GM12878 (cell line): ENCODE results near the gene KNTC1. TPM values are rescaled to one million over a fixed set of nuclear protein-coding genes. Genes with fewer than 3 reads are reported as not detected.
A peak's percentile ranks its signal among the peaks of the same experiment; 100 is the strongest.

Source experiments
- ATAC-seq: fragments of 200-7000 bp; cut with Tn5 transposase; 3 replicates; pipeline ENCODE4 v1.9.1; 2020; ENCODE audit warnings: mild to moderate bottlenecking, moderate library complexity
- BruUV-seq: library from RNA; stranded (reverse); fragments of 400-500 nt; replicated peaks from 2 replicates; lab custom pipeline; 2021; lab: Mats Ljungman, UMichigan
- CTCF ChIA-PET: fragments of 300-600 bp; sonication (Branson Sonifier 250); formaldehyde crosslinking; extraction: SDS; loops from one replicate; lab custom pipeline; 2021; ENCODE audit warnings: inconsistent platforms; lab: Yijun Ruan, JAX
- POLR2A ChIA-PET: fragments of 350-600 bp; formaldehyde crosslinking; extraction: SDS; loops from one replicate; lab custom pipeline; 2021; ENCODE audit warnings: inconsistent platforms; lab: Charles Lee
- RAD21 ChIA-PET: fragments of 300-600 bp; sonication (Branson Sonifier 250); formaldehyde crosslinking; loops from one replicate; lab custom pipeline; 2023; ENCODE audit warnings: antibody characterized with exemption; ENCODE audit not compliant: unreplicated experiment; lab: Charles Lee
- SMC1A ChIA-PET: fragments of 300-600 bp; sonication (Branson Sonifier 250); formaldehyde crosslinking; loops from one replicate; lab custom pipeline; 2023; ENCODE audit not compliant: unreplicated experiment, uncharacterized antibody; lab: Charles Lee
- DNase-seq: peaks from one replicate; pipeline ENCODE4 v3.0.0-alpha.2; 2011; ENCODE audit warnings: low read depth, low spot score
- FAIRE-seq: peaks from 3 replicates; lab custom pipeline; 2011; peaks lifted over from hg19 to GRCh38; lab: Jason Lieb, UNC
- H2AFZ ChIP-seq: 2 replicates; pipeline ENCODE4 v1.6.0; 2011; ENCODE audit warnings: low read depth, low read length, control low read depth; ENCODE audit not compliant: control insufficient read depth
- H3K27ac ChIP-seq: 2 replicates; pipeline ENCODE4 v1.5.1; 2011; ENCODE audit warnings: control low read depth; ENCODE audit not compliant: control insufficient read depth, insufficient read depth
- H3K27me3 ChIP-seq, 2 experiments: replicated peaks in 1 of 2; 2 replicates each; pipeline versions ENCODE4 v1.6.0 to v1.6.1; 2011; ENCODE audit warnings: low read length in 1 of 2; ENCODE audit not compliant: control insufficient read depth in 2 of 2, insufficient read depth in 2 of 2
- H3K36me3 ChIP-seq, 2 experiments: 2 replicates each; pipeline ENCODE4 v1.5.1; 2011; ENCODE audit warnings: low read length in 1 of 2; ENCODE audit not compliant: control insufficient read depth in 2 of 2, insufficient read depth in 2 of 2
- H3K4me1 ChIP-seq: 2 replicates; pipeline ENCODE4 v1.6.1; 2011; ENCODE audit warnings: mild to moderate bottlenecking, low read length, moderate library complexity, mixed read lengths; ENCODE audit not compliant: control insufficient read depth, insufficient read depth
- H3K4me2 ChIP-seq: 2 replicates; pipeline ENCODE4 v1.6.0; 2011; ENCODE audit warnings: control low read depth; ENCODE audit not compliant: control insufficient read depth, insufficient read depth
- H3K4me3 ChIP-seq: fragments of 200-600 bp; sonication (generic); 2 replicates; pipeline ENCODE4 v1.5.1; 2016
- H3K79me2 ChIP-seq: 2 replicates; pipeline ENCODE4 v1.6.0; 2011; ENCODE audit warnings: low read length; ENCODE audit not compliant: control insufficient read depth, insufficient read depth
- H3K9ac ChIP-seq: 2 replicates; pipeline ENCODE4 v1.8.0; 2011; ENCODE audit warnings: low read length, control low read depth, mixed read lengths; ENCODE audit not compliant: control insufficient read depth, insufficient read depth
- H3K9me3 ChIP-seq: replicated peaks from 3 replicates; pipeline ENCODE4 v1.5.1; 2011; ENCODE audit warnings: mild to moderate bottlenecking, low read length; ENCODE audit not compliant: control insufficient read depth, insufficient read depth
- H4K20me1 ChIP-seq: 2 replicates; pipeline ENCODE4 v1.6.0; 2011; ENCODE audit not compliant: control insufficient read depth, insufficient read depth
- CBFB ChIP-seq: IDR thresholded peaks from 2 replicates; pipeline ENCODE4 v1.6.1; 2016; ENCODE audit warnings: antibody characterized with exemption, low read depth
- E2F4 ChIP-seq: IDR thresholded peaks from 2 replicates; pipeline ENCODE4 v1.6.1; 2012; ENCODE audit warnings: low read depth, low read length, improper control_type of control experiment
- FOXM1 ChIP-seq: IDR thresholded peaks from 2 replicates; pipeline ENCODE4 v1.6.1; 2012; ENCODE audit warnings: low read depth, mild to moderate bottlenecking, inconsistent platforms, low read length, moderate library complexity
- NFYB ChIP-seq: IDR thresholded peaks from 2 replicates; pipeline ENCODE4 v1.6.1; 2011; ENCODE audit warnings: low read depth, mild to moderate bottlenecking, low read length, improper control_type of control experiment, moderate library complexity; ENCODE audit not compliant: insufficient read depth
- POLR2AphosphoS5 ChIP-seq: IDR thresholded peaks from 2 replicates; pipeline ENCODE4 v1.6.1; 2011; ENCODE audit warnings: mild to moderate bottlenecking, low read length, inconsistent platforms
- WGBS: methylation state at CpG from one replicate; pipeline ENCODE4 v1.1.6; 2016; ENCODE audit warnings: low lambda C conversion rate; ENCODE audit not compliant: insufficient replicate concordance, insufficient coverage; ENCODE audit errors: missing lambda C conversion rate; 5-methylcytosine and 5-hydroxymethylcytosine counted together
- in situ Hi-C: fragments of 300-500 bp; cut with MboI; formaldehyde crosslinking; loops from 9 replicates; pipeline ENCODE4 v1.14.3; 2018; ENCODE audit warnings: mixed read lengths
- intact Hi-C: fragments of 100-400 bp; cut with micrococcal nuclease; formaldehyde crosslinking; loops from one replicate; pipeline ENCODE4 v1.14.2; 2022; ENCODE audit not compliant: unreplicated experiment
- polyA plus RNA-seq, 11 experiments: library from polyadenylated mRNA; depleted of rRNA in 4 of 11; unstranded in 6 of 11; stranded (reverse) in 5 of 11; fragments of >200 nt; fragmentation: Nextera tagmentation in 4 of 11; fragmentation: Illumina TruSeq in 1 of 11; extraction: Ambion mirVana in 4 of 11; extraction: Trizol in 1 of 11; gene quantifications; 1 replicate in 1 of 11; 2 replicates in 10 of 11; pipeline versions ENCODE4 v1.2.1 to v1.2.3, GENCODE V29; 2011 to 2016; ENCODE audit warnings: inconsistent platforms in 2 of 11, missing spikeins in 2 of 11, low read depth in 1 of 11
- total RNA-seq, 4 experiments: library from RNA; depleted of rRNA in 3 of 4; stranded (reverse); fragments of >200 nt in 3 of 4; fragmentation: Illumina TruSeq in 1 of 4; extraction: Trizol in 1 of 4; gene quantifications; 2 replicates each; pipeline versions ENCODE4 v1.2.1 to v1.2.3, GENCODE V29; 2013 to 2021

KNTC1 gene
- total and polyA plus RNA-seq, 10 of the 15 experiments (the other 5 are each of a cell fraction or from before 2014, with no cell fraction given): 37.2 to 118 (median 76.3) TPM

DNA sequence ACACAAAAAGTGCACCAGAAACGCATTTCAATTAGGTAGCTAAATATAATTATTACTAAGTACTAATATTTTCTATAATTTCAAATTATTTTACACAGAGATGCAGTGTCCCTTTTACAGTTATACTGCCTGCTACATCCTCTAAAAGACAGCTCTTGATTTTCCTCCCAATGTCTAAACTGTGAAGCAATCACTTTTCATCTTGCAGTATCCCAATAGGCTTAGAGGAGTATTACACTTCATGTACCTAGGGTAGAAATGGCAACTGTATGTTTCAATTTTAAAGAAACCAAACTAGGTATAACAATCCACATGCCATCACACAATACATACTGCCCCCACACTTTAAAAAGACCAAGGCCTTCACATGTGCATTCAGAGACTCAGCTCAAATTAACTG is 7.6 kb upstream of the KNTC1 start:
- in situ Hi-C loops: no loop called here

GRCh38 chr12:122520676-122521075 is 6.4 kb upstream of the KNTC1 start:
- DNase-seq (no peak), ATAC-seq (no peak), FAIRE-seq (no peak)
- RAD21 ChIA-PET: no interaction called here
- Histone ChIP-seq H3K27me3 (no peaks in the 10 kb centered on the region), H3K4me2 (peak overlapping the region; percentile 22; the same call in 1 of the 2 replicates), H3K36me3 (peaks cover 9 to 63% of the 10 kb centered on the region in 2 experiments), H3K9ac (no peak overlapping the region; the same call in 1 of the 2 replicates), H4K20me1 (0 out of 2 replicates have a peak, but pooled peaks cover 4% of the 10 kb centered on the region), H3K27ac (no peak overlapping the region), H3K4me1 (peaks cover 6% of the 10 kb centered on the region; the same call in 1 of the 2 replicates), H3K4me3 (no peak overlapping the region), H3K9me3 (no peaks in the 10 kb centered on the region), H2AFZ (no peak overlapping the region), H3K79me2 (peaks cover 85% of the 10 kb centered on the region)
- POLR2A ChIA-PET: interaction anchor here (0.5 to 2.3 kb wide), 4 partner anchors 9 to 254 kb away, joined by 3 to 10 read pairs (median 5); partner anchors contain the start of genes CCDC62 and ZCCHC8
- in situ Hi-C loops (no loop called here), intact Hi-C loops (loop anchor here (1.0 kb wide), 1 partner anchor 47 kb away; no protein-coding TSS in a partner anchor)
- CTCF ChIA-PET: interaction anchor here (0.6 kb wide), 1 partner anchor 19 kb away, joined by 3 read pairs; no protein-coding TSS in a partner anchor
- SMC1A ChIA-PET: interaction anchor here (0.9 to 2.2 kb wide), 7 partner anchors 9 to 30 kb away, joined by 3 to 10 read pairs (median 4); no protein-coding TSS in a partner anchor
- no TSS peak for BruUV-seq
- TF ChIP-seq CBFB: no peak
- TF ChIP-seq E2F4: no peak
- no peak for TF ChIP-seq FOXM1
- peak; percentile 42; the same call in 1 of the 2 replicates for TF ChIP-seq POLR2AphosphoS5
- WGBS: 78% methylated on average over 4 of the region's 4 CpGs

More for the DNA sequence above, 7.6 kb upstream of the KNTC1 start:
- H3K36me3 ChIP-seq: peaks cover 9 to 73% of the 10 kb centered on the region in 2 experiments
- 4% methylated on average over 1 of the region's 1 CpG for WGBS
- no peaks in the 10 kb centered on the region for H3K9me3 ChIP-seq
- peaks cover 74% of the 10 kb centered on the region for H3K79me2 ChIP-seq
- SMC1A ChIA-PET: interaction anchor here (1.0 to 2.2 kb wide), 7 partner anchors 8 to 120 kb away, joined by 3 to 10 read pairs (median 5); partner anchors contain the start of gene ZCCHC8
- peak; percentile 47; the same call in 1 of the 2 replicates for TF ChIP-seq POLR2AphosphoS5
- TF ChIP-seq NFYB: no peak
- no TSS peak for BruUV-seq
- DNase-seq (no peak), FAIRE-seq (no peak), ATAC-seq (peak; percentile 22)
- CTCF ChIA-PET: no interaction called here
- intact Hi-C loops: no loop called here
- no peaks in the 10 kb centered on the region for H3K27me3 ChIP-seq
- no peak overlapping the region for H3K4me3 ChIP-seq
- no peak overlapping the region for H3K27ac ChIP-seq
- RAD21 ChIA-PET: no interaction called here
- no peak overlapping the region for H3K9ac ChIP-seq
- POLR2A ChIA-PET: interaction anchor here (0.9 to 2.3 kb wide), 4 partner anchors 8 to 19 kb away, joined by 3 to 10 read pairs (median 4); partner anchors contain the start of gene ZCCHC8
- peaks cover 13% of the 10 kb centered on the region for H3K4me1 ChIP-seq
- no peak overlapping the region for H3K4me2 ChIP-seq
- H4K20me1 ChIP-seq: 0 out of 2 replicates have a peak, but pooled peaks cover 4% of the 10 kb centered on the region
- no peak overlapping the region for H2AFZ ChIP-seq
